ENCODE results near the gene BCL7A.

Gene BCL7A

GRCh38 chr12:122079532-122080081, 57.9 kb downstream of the BCL7A start:
- DNase-seq: no peak

- no peak for DNase-seq
These were observed 58.7 kb downstream of the BCL7A start for GRCh38 chr12:122080149-122081082.

DNA sequence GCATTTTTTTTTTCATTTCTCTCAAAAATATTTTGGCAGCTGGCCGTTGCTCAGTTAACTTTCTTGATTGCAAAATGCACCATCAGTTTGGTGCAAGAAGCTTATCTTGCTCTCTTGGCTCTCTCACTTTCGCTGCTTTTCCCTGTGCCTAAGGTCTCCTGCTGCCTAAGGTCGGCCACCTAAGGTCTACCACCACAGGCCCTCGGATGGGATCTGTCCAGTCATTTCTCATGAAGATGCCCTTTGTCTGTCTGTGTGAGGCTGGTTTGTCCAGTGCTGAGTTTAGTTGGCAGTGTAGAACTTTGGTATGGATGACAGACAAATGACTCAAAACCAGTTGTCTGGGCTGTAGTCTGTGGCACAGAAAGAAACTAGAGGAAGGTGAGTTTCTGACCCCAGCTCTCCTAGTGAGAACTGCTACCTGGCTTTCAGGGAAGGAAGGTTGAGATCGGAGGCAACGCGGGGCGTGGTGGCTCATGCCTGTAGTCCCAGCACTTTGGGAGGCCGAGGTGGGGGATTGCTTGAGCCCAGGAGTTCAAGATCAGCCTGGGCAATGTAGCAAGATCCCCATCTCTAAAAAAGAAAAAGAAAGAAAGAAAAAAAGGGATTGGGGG, 59.5 kb downstream of the BCL7A start:
- no peak for DNase-seq

- DNase-seq: peak; percentile 20
These were observed 60.1 kb downstream of the BCL7A start for GRCh38 chr12:122081697-122082221.

DNA sequence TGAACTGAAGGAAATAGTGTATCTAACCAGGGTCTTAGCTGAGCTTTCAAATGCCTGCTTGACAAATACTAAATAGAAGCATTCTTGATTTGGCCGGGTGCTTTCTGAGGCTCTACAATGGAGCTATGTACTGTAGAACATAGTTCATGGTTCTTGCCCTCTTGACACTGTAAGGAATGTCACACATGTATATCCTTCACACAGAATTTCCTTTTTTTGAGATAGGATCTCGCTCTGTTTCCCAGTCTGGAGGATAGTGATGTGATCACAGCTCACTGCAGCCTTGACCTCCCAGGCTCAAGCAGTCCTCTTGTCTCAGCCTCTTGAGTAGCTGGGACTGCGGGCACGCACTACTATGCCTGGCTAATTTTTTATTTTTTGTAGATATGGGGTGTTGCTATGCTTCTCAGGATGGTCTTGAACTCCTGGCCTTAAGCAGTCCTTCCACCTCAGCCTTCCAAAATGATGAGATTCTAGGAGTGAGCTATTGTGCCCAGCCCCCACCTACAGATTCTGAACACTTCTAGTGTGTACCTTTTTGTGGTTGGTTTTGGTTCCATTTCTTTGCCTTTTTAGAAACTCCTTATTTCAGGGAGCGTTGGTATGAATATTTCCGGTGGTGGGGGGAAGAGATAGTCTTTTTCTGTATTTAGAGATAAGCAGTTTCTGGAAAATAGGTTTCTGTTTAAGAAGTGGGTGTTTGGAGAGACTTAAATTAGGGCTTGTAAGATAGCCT, 61.1 kb downstream of the BCL7A start:
- DNase-seq: no peak

GRCh38 chr12:122084857-122085405, 63.2 kb downstream of the BCL7A start:
- no peak for DNase-seq

DNA sequence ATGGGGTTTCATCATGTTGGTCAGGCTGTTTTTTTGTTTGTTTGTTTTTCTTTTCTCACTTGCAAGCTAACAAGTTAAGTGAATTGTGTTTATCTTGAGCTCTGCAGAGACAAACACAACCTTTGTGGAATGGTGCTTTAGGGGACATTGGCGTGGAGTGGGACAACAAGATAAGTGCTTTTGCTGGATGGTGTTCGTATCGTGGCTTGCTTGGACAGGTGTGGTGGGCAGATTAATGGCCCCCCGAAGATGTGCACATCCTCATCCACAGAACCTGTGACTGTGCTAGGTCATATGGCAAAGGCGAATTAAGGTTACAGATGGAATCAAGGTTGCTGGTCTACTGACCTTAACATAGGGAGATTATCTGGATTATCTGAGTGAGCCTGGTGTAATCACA, 63.9 kb downstream of the BCL7A start:
- DNase-seq: no peak

DNA sequence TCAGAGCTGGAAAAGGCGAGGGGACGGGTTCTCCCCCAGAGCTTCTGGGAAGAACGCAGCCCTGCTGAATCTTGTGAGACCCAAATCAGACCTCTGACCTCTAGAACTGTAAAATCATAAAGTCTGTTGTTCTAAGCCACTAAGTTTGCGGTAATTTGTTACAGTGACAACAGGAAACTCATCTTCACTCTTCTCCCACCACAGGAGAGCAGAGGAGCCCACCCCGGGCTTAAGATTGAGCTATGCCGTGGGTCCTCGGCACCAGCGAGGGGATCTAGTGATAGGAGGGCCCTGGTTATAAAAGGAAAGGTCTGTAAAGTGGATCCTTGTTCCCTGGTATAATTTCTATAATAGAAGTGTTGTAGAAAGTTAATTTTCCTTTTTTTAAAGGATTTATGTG, 64.4 kb downstream of the BCL7A start:
- no peak for DNase-seq

DNA sequence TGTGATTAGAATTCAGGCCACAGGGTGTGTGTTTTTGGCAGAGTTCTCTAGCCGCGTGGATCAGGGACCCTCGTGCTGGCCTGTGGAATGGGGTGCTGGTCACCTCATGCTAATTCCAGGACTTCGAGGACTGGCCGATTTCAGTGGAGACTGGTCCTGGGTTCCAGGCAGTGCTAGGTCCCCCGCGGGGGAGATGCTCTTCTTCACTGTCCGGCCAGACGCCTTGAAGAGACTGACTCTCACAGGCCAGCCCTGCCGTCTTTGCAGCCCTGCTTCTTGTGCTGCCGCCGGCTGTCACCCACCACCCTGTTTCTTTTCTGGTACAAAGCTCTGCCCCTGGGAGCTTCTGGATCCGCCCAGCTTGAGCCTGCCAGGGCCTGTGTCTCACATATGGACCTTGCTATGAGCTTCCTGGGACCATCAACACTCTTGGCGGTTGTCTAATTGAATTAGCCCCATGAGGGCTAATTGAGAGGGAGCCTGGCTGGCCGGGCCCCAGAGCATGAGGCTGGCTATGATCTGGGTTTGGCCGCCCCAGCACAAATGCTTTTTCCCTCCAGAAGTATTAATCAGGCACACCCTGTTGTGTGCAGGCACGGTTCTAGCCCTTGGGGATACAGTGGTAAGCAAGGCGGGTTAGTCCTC, 65.1 kb downstream of the BCL7A start:
- DNase-seq: no peak

DNA sequence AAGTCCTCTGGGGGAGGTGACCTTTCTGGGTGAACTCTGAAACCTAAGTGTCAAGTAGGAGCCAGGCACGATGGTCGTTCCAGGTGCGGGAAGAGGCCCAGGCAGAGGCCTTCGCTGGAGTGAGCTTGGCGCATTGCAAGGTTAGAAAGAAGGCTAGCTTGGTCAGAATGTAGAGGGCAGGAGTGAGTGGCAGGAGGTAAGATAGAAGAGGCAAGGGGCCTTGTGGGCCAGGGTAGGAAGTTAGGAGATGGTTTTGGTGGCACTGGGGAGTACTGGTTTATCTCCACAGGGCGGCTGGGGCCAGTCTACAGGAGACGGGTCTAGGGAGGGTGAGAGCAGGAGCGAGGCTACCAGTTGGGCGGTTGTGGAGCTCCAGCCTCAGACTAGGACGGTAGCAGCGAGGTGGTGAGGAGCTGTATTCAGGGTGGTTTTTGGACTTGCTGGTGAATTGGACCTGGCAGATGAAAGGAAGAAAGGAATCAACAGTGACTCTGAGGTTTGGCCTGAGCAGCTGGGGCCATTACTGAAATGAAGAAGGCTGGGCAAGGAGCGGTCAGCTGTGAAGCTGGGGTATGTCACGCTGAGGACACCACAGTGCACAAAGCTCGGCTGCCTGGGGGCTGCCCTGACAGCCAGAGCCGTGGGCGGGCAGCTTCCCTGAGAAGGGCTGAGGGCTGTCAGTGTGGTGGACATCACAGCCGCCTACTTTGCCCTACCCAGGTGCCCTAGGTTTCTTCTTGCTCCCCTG, 65.9 kb downstream of the BCL7A start:
- no peak for DNase-seq

- no peak for DNase-seq
These were observed 66.6 kb downstream of the BCL7A start for GRCh38 chr12:122088179-122088810.

DNA sequence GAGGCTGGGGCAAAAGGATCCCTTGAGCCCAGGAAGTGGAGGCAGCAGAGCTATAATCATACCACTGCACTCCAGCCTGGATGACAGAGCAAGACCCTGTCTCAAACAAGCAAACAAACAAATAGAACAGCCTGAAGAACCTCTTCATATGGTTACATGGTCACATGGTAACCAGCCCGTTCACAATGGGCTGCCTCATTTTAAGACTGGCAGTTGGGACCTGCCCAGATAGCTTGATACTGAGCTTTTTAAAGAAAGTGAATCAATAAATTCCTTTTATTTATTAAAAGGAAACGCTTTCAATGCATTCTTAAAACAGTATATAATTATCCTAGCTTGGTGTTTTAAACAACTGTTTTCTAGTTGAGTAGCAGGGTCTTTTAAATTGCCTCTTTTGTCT, 67.4 kb downstream of the BCL7A start:
- no peak for DNase-seq

GRCh38 chr12:122090759-122091515, 69.3 kb downstream of the BCL7A start:
- no peak for DNase-seq

- no peak for DNase-seq
These were observed 71.6 kb downstream of the BCL7A start for GRCh38 chr12:122093098-122093883.

DNA sequence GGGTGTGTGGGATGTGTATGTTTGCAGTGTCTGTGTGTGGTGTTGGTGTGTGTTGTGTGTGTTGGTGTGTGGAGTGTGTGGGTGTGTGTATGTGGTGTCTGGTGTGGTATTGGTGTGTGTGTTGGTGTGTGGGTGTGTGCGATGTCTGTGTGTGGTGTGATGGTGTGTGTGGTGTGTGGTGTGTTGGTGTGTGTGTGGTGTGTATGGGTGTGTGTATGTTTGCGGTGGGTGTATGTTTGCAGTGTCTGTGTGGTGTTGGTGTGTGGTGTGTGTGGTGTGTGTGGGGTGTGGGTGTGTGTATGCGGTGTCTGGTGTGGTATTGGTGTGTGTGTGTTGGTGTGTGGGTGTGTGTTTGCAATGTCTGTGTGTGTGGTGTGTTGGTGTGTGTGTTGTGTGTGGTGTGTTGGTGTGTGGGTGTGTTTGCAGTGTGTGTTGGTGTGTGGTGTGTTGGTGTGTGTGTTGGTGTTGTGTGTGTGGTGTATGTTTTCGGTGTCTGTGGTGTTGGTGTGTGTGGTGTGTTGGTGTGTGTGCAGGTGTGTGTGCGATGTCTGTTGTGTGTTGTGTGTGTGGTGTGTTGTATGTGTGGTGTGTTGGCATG, 72.6 kb downstream of the BCL7A start:
- no peak for DNase-seq

GRCh38 chr12:122094735-122095631, 73.3 kb downstream of the BCL7A start:
- DNase-seq: no peak

GRCh38 chr12:122096014-122096413, 74.3 kb downstream of the BCL7A start:
- no peak for DNase-seq
